Karpas-422 (cell line): ENCODE results near the gene CCDC102A. TPM values are rescaled to one million over a fixed set of nuclear protein-coding genes. Genes with fewer than 3 reads are reported as not detected.
A peak's percentile ranks its signal among the peaks of the same experiment; 100 is the strongest.

ENCODE experiments used
- DNase-seq: peaks from one replicate; pipeline ENCODE4 v3.0.0-alpha.2; 2015
- H2AFZ ChIP-seq: fragments of 200-600 bp; sonication (generic); 2 replicates; pipeline ENCODE4 v1.6.1; 2014; ENCODE audit warnings: antibody characterized with exemption, low read length, mixed read lengths
- H3K27ac ChIP-seq: fragments of 200-600 bp; sonication (generic); 2 replicates; pipeline ENCODE4 v1.5.1; 2014; ENCODE audit warnings: mild to moderate bottlenecking, low read length, moderate library complexity
- H3K27me3 ChIP-seq: fragments of 200-600 bp; sonication (generic); 2 replicates; pipeline ENCODE4 v1.6.1; 2014; ENCODE audit warnings: low read length, mixed read lengths
- H3K36me3 ChIP-seq: fragments of 200-600 bp; sonication (generic); 2 replicates; pipeline ENCODE4 v1.6.1; 2014; ENCODE audit warnings: low read length, mixed read lengths; ENCODE audit not compliant: insufficient read depth
- H3K4me1 ChIP-seq: fragments of 200-600 bp; sonication (generic); 2 replicates; pipeline ENCODE4 v1.6.1; 2014; ENCODE audit warnings: mild to moderate bottlenecking, low read length, mixed read lengths
- H3K4me2 ChIP-seq: fragments of 200-600 bp; sonication (generic); 2 replicates; pipeline ENCODE4 v1.6.1; 2014; ENCODE audit warnings: low read length, low read depth, mild to moderate bottlenecking; ENCODE audit not compliant: poor library complexity, severe bottlenecking
- H3K4me3 ChIP-seq: fragments of 200-600 bp; sonication (generic); 2 replicates; pipeline ENCODE4 v1.5.1; 2014; ENCODE audit warnings: mild to moderate bottlenecking, antibody characterized with exemption, low read length, mixed read lengths
- H3K79me2 ChIP-seq: fragments of 200-600 bp; sonication (generic); 2 replicates; pipeline ENCODE4 v1.6.1; 2014; ENCODE audit warnings: mild to moderate bottlenecking, low read length, mixed read lengths
- H3K9ac ChIP-seq: fragments of 200-600 bp; sonication (generic); 2 replicates; pipeline ENCODE4 v1.6.0; 2014; ENCODE audit warnings: low read length
- H3K9me2 ChIP-seq: fragments of 200-600 bp; sonication (generic), shearing (Covaris generic); replicated peaks from 2 replicates; pipeline ENCODE4 v1.6.0; 2014; ENCODE audit warnings: mild to moderate bottlenecking, low read length, moderate library complexity; ENCODE audit not compliant: insufficient read depth
- H3K9me3 ChIP-seq: fragments of 300-700, 200-600 bp; sonication (generic); 2 replicates; pipeline ENCODE4 v1.6.1; 2014; ENCODE audit warnings: low read length, mixed read lengths
- H4K20me1 ChIP-seq: fragments of 200-600 bp; sonication (generic); 2 replicates; pipeline ENCODE4 v1.6.1; 2014; ENCODE audit warnings: mild to moderate bottlenecking, antibody characterized with exemption, low read length, low read depth; ENCODE audit not compliant: insufficient read depth
- total RNA-seq: library from RNA; depleted of rRNA; stranded (reverse); fragments of >200 nt; shearing (Covaris generic); gene quantifications from 2 replicates; pipeline ENCODE4 v1.2.3, GENCODE V29; 2014; ENCODE audit warnings: low replicate concordance; rRNA removed

The CCDC102A gene
- total RNA-seq, result 5.9 and 25.7 TPM in 2 replicates

DNA sequence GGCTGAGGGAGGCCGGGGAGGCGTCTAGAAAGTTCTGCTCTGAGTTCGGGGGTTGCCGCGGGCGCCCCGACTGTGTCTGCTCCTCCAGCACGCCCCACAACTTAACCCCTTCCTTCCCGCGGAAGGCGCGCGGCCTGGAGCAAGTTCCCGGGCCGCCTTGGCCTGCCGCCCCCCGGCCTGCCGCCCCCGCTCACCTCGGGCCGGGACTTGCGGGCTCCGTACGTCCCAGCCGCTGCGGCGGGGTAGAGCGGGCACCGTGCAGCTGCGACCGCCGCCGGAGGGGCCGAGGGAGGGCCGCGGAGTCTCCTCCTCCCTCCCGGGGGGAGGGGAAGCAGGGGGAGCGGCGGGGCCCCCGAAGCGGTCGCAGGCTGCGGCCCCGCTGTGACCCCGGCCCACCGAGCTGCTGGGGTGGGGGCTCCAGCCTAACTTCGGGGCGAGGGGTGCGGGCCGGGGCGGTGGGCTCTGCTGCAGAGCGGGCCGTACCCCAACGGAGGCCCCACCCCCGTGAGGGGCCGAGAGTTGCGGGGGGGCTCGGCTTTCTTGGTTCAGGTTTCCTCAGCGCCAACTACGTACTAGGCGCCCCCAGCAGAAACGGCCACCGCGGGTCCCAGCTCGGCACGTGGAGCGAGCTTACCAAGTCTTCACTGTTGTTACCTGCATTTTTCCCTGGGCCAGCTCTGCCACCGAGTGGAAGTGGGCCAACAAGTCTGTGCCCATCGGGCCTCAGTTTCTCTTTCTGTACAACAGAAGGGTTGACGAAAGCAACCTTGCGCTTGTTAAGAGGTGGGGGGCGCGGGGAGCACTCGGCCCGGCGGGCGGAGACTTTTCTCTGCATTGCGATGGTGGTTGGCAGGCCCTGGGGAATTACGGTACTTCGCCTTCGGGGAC, at the start of gene CCDC102A:
CCDC102A (minus strand) TSS at position 266 of the 888 bp plus-strand sequence. CDS start 7,394 bp downstream, outside the sequence.
- Histone ChIP-seq H3K79me2 (peaks cover 28% of the 10 kb centered on the region), H2AFZ (peak within 1 kb of the TSS; percentile 72), H3K9ac (peak within 1 kb of the TSS; percentile 88), H3K4me2 (peak within 1 kb of the TSS; percentile 87), H3K27me3 (no peaks in the 10 kb centered on the region), H3K36me3 (no peaks in the 10 kb centered on the region), H3K4me3 (peak within 1 kb of the TSS; percentile 87), H3K9me2 (no peaks in the 10 kb centered on the region), H4K20me1 (no peaks in the 10 kb centered on the region), H3K27ac (peak within 1 kb of the TSS; percentile 94), H3K4me1 (peaks cover 79% of the 10 kb centered on the region), H3K9me3 (no peaks in the 10 kb centered on the region)
- peak; percentile 81 for DNase-seq

- Histone ChIP-seq H3K79me2 (no peaks in the 10 kb centered on the region), H4K20me1 (no peaks in the 10 kb centered on the region), H3K4me3 (no peak overlapping the region), H3K27ac (no peak overlapping the region), H3K9ac (no peak overlapping the region), H3K27me3 (no peaks in the 10 kb centered on the region), H3K36me3 (no peaks in the 10 kb centered on the region), H3K9me3 (no peaks in the 10 kb centered on the region), H3K9me2 (no peaks in the 10 kb centered on the region), H2AFZ (no peak overlapping the region), H3K4me1 (no peaks in the 10 kb centered on the region), H3K4me2 (no peak overlapping the region)
- DNase-seq, result no peak
Observed at GRCh38 chr16:57585051-57585687, 48.8 kb upstream of the CCDC102A start.

DNA sequence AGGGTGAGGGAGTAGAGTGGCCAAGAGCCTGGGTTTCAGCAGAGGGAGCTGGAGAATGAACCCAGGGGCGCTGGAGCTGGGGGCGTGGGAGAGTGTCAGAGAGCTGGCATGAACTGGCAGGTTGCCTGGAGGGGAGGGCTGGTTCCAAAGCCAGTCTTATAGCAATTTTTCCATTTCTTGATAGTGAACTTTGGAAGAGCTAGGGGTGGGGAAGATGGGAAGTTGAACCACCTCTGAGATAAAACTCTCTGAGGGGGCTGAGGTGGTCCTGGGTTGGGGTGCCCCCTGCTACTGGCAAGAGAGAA, 42.9 kb upstream of the CCDC102A start:
- Histone ChIP-seq H3K36me3 (no peaks in the 10 kb centered on the region), H3K9me2 (no peaks in the 10 kb centered on the region), H3K4me1 (no peaks in the 10 kb centered on the region), H4K20me1 (no peaks in the 10 kb centered on the region), H3K27ac (no peak overlapping the region), H3K9me3 (no peaks in the 10 kb centered on the region), H3K4me3 (no peak overlapping the region), H3K79me2 (no peaks in the 10 kb centered on the region), H3K4me2 (no peak overlapping the region), H3K9ac (no peak overlapping the region), H2AFZ (no peak overlapping the region), H3K27me3 (no peaks in the 10 kb centered on the region)
- no peak for DNase-seq

DNA sequence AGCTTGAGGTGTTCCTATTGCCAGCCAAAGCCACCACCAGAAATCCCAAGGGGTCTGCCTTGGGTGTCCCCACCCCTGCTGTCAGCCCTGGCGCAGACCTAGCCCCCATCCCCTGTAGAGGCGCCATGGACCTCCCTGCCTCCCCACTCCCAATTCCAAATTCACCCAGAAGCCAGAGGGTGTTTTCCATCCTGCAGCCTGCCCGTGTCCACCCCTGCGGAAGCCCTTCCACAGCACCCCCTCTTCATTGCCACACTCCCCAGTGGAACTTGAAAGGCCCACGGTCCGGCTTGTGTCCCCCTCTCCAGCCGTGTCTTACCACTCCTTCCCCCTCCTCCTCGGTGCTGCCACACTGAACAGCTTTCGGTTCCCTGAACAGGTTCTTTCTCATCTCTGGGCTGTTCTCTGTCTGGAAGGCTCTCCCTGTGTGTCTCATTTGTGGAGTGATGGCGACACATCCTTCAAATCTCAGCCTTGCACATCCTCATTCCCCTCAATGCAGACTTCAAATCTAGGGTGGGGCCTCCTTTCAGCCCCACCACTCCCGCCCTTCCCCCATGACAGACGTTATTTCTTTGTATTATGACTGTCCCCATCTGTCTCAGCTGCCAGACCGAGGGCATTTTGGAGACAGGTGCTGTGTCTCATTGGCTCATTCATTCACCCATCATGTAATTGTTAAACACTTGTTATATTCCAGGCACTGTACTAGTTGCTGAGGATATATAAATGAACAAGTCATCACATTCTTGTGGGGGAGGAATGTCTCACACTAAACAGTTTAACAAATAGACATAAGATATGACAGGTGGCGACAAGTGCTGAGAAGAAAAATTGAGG, 42.4 kb upstream of the CCDC102A start:
- H3K4me1 ChIP-seq, result no peaks in the 10 kb centered on the region
- H3K4me3 ChIP-seq, result no peak overlapping the region
- H3K79me2 ChIP-seq, result no peaks in the 10 kb centered on the region
- no peaks in the 10 kb centered on the region for H3K9me3 ChIP-seq
- no peak overlapping the region for H3K27ac ChIP-seq
- H3K4me2 ChIP-seq, result no peak overlapping the region
- no peaks in the 10 kb centered on the region for H3K9me2 ChIP-seq
- H2AFZ ChIP-seq, result no peak overlapping the region
- no peaks in the 10 kb centered on the region for H4K20me1 ChIP-seq
- H3K27me3 ChIP-seq, result no peaks in the 10 kb centered on the region
- H3K36me3 ChIP-seq, result no peaks in the 10 kb centered on the region
- H3K9ac ChIP-seq, result no peak overlapping the region
- no peak for DNase-seq

GRCh38 chr16:57577691-57578224, 41.4 kb upstream of the CCDC102A start:
- Histone ChIP-seq H3K9me3 (no peaks in the 10 kb centered on the region), H3K9me2 (no peaks in the 10 kb centered on the region), H3K27me3 (no peaks in the 10 kb centered on the region), H3K4me1 (no peaks in the 10 kb centered on the region), H3K36me3 (no peaks in the 10 kb centered on the region), H3K79me2 (no peaks in the 10 kb centered on the region), H3K4me3 (no peak overlapping the region), H4K20me1 (no peaks in the 10 kb centered on the region), H3K4me2 (no peak overlapping the region), H2AFZ (no peak overlapping the region), H3K27ac (no peak overlapping the region), H3K9ac (no peak overlapping the region)
- no peak for DNase-seq

DNA sequence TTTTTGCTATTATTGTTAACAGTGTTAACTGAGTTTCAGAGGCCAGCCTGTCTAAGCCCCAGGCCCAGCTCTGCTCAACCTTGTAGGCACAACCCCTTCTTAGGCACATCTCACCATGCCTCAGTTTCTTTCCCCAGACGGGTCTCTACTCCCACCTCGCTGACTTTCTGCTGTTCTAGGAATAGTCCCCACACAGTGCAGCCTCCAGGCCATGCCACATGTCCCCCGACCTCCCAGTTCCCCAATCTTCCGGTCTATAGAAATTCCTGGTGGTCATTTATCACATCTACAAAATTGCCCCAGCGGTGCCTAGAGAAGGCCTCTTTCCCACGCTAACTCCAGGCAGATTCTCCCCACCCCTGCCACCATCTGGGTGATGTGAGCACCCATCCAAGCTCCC, 40.8 kb upstream of the CCDC102A start:
- H3K9me2 ChIP-seq, result no peaks in the 10 kb centered on the region
- H3K27ac ChIP-seq, result no peak overlapping the region
- H3K36me3 ChIP-seq, result no peaks in the 10 kb centered on the region
- no peaks in the 10 kb centered on the region for H3K9me3 ChIP-seq
- no peaks in the 10 kb centered on the region for H3K27me3 ChIP-seq
- H3K79me2 ChIP-seq, result no peaks in the 10 kb centered on the region
- no peaks in the 10 kb centered on the region for H3K4me1 ChIP-seq
- H3K4me3 ChIP-seq, result no peak overlapping the region
- DNase-seq, result no peak
- no peak overlapping the region for H2AFZ ChIP-seq
- no peak overlapping the region for H3K9ac ChIP-seq
- no peak overlapping the region for H3K4me2 ChIP-seq
- H4K20me1 ChIP-seq, result no peaks in the 10 kb centered on the region

DNA sequence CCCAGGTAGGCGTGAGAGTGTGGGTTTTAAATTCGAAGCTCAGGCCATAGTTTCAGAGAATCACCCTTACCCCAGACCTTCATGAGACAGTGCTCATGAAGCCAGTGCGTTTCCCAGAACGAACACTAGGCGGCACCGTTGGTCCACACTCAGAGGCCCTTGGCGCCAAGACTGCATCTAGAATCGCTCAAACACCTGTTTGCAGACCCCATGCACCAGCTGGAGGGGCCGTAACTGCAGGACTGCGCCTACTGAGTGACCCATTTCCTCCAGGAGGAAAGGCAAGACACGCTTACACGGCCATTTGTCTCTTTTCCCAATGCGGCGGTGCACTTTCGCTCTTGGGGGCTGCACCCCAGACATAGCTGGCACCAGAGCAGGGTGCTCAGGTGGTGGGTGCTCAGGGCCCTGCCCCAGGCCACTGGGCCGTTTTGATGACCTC, 40.1 kb upstream of the CCDC102A start:
- Histone ChIP-seq H3K9ac (no peak overlapping the region), H3K4me1 (no peaks in the 10 kb centered on the region), H3K27me3 (no peaks in the 10 kb centered on the region), H3K4me3 (no peak overlapping the region), H2AFZ (no peak overlapping the region), H3K27ac (no peak overlapping the region), H3K79me2 (no peaks in the 10 kb centered on the region), H3K4me2 (no peak overlapping the region), H4K20me1 (no peaks in the 10 kb centered on the region), H3K36me3 (no peaks in the 10 kb centered on the region), H3K9me3 (no peaks in the 10 kb centered on the region), H3K9me2 (no peaks in the 10 kb centered on the region)
- peak; percentile 90 for DNase-seq
